ENCODE results near the gene ARSB.
"Not testable (repeated sequence)": the region's sequence is repeated elsewhere in the genome, so short reads cannot be mapped to it uniquely, and the experiment has no call there.

DNA sequence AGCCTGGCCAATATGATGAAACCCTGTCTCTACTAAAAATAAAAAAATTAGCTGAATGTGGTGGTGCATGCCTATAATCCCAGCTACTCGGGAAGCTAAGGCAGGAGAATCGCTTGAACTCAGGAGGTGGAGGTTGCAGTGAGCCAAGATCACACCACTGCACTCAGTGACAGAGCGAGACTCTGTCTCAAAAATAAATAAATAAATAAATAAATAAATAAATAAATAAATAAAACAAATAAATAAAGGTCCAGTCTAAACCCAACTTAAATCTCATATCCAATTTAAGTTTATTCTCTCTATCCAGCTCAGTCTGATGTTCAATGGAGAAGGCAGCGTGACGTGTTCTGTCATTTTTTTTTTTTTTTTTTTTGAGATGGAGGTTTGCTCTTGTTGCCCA lies 222.4 kb downstream of the ARSB start:
- TF ChIP-seq POLR2A (IDR thresholded peaks at IDR 0.05) = not testable (repeated sequence)
- TF ChIP-seq, protein P1, sequence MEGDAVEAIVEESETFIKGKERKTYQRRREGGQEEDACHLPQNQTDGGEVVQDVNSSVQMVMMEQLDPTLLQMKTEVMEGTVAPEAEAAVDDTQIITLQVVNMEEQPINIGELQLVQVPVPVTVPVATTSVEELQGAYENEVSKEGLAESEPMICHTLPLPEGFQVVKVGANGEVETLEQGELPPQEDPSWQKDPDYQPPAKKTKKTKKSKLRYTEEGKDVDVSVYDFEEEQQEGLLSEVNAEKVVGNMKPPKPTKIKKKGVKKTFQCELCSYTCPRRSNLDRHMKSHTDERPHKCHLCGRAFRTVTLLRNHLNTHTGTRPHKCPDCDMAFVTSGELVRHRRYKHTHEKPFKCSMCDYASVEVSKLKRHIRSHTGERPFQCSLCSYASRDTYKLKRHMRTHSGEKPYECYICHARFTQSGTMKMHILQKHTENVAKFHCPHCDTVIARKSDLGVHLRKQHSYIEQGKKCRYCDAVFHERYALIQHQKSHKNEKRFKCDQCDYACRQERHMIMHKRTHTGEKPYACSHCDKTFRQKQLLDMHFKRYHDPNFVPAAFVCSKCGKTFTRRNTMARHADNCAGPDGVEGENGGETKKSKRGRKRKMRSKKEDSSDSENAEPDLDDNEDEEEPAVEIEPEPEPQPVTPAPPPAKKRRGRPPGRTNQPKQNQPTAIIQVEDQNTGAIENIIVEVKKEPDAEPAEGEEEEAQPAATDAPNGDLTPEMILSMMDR (IDR thresholded peaks at IDR 0.05) = not testable (repeated sequence)
